GM21447 (cell line): Measurements from ENCODE around the gene CFAP46.

Source experiments
- ATAC-seq: cut with Tn5 transposase; IDR thresholded peaks from one replicate; pipeline ENCODE4 v1.9.1; 2021; ENCODE audit not compliant: unreplicated experiment

Gene CFAP46

DNA sequence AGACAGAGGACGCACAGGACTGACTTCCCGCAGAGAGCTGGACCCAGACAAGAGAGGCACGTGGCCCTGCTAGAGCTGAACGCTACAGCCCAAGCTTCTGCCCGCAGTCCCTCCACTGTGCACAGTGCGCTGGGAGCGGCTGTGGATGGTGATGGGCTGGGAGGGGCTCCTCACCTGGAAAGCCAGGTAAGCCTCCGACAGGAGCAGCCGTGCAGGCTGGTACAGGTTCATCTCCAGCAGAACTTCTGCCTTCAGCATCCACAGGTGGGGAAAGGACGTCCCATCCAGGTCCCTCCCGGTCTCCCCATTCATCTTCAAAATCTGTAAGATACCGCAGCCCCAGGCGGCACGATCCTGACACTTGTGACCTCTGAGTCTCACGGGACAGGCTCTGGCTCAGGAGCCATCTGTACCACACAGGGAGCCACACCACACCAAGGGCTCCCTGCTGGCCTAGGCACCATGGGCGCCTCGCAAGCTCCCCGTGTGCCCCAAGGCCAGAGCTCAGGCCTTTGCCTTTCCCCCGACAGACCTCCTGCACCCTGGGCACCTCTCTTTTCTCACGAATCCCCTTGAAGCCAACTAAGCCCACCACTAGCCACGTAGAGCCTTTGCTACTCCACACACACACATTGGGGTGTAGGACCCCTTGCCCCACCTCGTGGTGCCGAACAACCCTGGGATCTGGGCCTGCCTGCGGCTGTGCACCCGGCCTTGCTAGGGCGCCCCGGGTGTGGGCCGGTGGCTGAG is 76.3 kb downstream of the CFAP46 start:
- no peak for ATAC-seq

- ATAC-seq, result no peak
These were observed 77.2 kb downstream of the CFAP46 start for GRCh38 chr10:132865171-132865631.

GRCh38 chr10:132862485-132863420 is 79.6 kb downstream of the CFAP46 start:
- ATAC-seq, result no peak

DNA sequence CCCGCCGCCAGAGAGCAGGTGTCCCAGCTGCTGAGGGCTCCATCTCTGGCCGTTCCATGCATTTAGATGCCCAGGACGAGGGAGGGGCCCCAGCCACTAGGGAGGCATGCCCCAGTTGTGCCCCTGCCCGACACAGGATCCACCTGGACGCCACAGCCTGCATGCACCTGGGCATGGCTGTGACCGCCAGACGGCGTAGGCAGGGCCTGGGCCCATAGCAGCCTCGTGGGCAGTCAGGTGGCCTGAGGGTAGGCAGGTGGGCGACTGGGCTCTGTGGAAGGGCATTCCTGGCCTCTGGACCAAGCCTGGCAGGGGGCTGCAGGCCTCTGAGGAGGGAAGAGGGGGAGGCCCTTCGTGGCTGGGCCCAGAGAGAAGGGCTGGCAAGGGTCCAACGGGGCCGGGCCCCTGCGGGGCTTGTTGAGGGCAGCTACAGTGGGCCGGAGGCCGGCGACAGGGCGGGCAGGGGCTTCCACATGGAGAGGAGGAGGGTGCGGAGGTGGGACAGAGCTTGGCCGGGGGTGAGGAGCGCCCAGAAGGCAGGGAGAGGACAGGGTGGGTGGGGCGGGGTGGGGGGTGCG is 80.4 kb downstream of the CFAP46 start:
- ATAC-seq, result no peak

DNA sequence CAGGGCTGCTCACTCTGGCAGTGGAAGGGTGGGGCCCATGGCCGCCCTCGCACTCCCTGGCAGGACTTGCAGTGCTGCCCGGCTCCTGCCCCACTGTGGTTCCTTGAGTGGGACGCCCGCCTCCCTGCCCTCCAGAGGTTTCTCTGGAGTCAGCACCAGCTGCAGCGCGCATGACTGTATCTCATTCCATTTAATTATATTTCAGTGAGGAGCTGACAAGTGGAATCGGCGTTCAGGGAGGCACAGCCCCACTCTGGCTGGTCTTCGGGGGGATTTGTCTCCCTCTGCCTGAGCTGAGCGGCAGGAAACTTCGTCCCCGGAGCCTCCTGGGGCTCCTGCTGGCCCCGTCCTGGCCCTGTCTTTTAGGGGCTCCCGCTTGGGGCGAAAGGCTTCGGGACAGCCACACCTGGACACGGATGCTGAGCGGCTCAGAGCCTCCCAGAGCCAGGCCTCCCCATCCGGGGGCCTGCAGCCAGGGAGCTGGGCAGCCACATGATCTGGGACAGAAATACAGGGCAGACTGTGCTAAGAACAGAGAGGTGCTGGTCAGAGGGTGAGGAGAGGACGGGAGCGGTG is 81.2 kb downstream of the CFAP46 start:
- ATAC-seq, result no peak

- ATAC-seq, result no peak
These were observed 81.8 kb downstream of the CFAP46 start for GRCh38 chr10:132860532-132860931.

- ATAC-seq, result no peak
These were observed 83.1 kb downstream of the CFAP46 start for GRCh38 chr10:132859084-132859855.

DNA sequence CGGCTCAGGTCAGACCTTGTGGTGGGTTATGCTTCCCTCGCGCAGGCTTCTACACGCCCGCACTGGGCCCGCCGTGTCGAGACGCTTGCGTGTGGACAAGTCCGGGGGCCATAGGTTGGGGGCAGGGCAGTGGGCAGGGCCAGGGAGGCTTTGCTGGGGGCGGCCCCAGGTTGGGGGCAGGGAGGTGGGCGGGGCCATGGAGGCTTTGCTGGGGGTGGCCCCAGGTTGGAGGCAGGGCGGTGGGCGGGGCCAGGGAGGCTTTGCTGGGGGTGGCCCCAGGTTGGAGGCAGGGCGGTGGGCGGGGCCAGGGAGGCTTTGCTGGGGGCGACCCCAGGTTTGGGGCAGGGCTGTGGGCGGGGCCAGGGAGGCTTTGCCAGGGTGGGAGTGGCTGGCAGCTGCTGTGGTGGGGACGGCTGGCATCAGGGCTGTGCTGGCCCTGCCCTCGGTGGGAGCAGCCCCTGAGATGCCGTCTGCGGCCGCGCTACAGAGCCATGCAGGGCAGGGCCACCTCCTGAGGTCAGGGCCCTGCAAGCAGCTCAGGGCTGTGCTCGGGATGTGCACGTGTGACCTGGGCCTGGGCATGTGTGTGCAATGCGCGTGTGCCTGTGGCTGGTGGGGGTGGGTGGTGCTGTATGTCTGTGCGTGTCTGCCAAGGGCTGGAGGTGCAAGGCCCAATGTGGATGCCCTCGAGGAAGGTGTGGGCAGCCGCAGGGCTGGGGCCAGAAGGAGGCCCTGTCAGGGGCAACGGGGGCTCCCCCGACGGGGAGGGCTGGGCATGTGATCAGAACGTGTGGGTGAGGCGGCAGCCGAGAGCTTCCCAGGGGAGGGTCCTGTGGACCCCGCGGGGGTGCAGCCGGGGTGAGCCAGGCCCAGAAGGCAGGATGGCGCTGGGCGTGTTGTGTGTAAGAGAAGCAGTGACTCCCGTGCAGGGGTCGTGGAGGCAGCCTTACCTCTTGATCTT is 84.0 kb downstream of the CFAP46 start:
- no peak for ATAC-seq

GRCh38 chr10:132856869-132857524 is 85.4 kb downstream of the CFAP46 start:
- ATAC-seq, result no peak

GRCh38 chr10:132855889-132856288 is 86.5 kb downstream of the CFAP46 start:
- ATAC-seq, result no peak

DNA sequence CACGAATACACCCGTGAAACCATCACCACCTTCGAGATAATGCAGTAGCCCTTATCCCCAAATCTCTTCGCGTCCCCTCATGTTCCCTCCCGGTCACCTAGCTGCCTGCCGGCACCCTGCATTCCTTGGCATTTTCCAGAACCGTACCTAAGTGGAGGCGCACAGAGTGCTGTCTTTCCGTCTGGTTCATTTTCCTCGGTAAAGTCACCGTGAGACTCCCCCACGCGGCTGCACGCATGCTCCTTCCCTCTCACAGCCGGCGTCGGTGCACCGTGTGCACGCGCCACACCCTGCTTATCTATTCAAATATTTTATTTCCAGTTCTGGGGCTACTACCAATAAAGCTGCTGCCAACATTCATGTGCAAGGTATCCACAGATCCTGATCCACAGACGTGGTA is 90.9 kb downstream of the CFAP46 start:
- ATAC-seq, result no peak

- ATAC-seq, result no peak
These were observed 91.5 kb downstream of the CFAP46 start for GRCh38 chr10:132850896-132851295.

GRCh38 chr10:132850246-132850645 is 92.1 kb downstream of the CFAP46 start:
- ATAC-seq, result no peak

- ATAC-seq, result no peak
These were observed 92.8 kb downstream of the CFAP46 start for GRCh38 chr10:132849546-132850031.

GRCh38 chr10:132848951-132849545 is 93.3 kb downstream of the CFAP46 start:
- no peak for ATAC-seq

GRCh38 chr10:132848291-132848701 is 94.1 kb downstream of the CFAP46 start:
- ATAC-seq, result no peak

DNA sequence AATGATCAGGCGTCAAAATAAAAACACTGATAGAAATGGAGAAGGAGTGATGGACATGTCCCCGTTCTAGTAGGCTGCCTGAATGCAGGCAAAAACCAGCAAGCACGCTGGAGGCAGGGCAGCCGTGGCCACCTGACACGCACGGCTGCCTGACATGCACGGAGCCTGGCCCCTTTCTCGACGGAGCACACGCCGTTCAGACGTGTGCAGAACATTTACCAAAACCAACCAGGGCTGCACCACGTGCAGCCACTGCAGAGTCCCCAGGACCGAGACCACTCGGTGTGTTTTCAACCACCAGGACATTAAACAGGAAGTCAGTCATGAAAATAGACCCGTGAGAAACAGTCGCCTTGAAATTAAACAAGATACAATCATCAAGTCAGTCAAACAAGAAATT is 94.5 kb downstream of the CFAP46 start:
- no peak for ATAC-seq

GRCh38 chr10:132847416-132847777 is 95.0 kb downstream of the CFAP46 start:
- no peak for ATAC-seq
